HG03139 (cell line): Measurements from ENCODE around the gene MPHOSPH9.

ENCODE experiments used
- ATAC-seq: cut with Tn5 transposase; IDR thresholded peaks from one replicate; pipeline ENCODE4 v1.9.1; 2021; ENCODE audit not compliant: unreplicated experiment

MPHOSPH9 gene

GRCh38 chr12:123104809-123105208 is 128.1 kb downstream of the MPHOSPH9 start:
- ATAC-seq, result no peak
